ENCODE data around the gene MED14. TPM values are rescaled to one million over a fixed set of nuclear protein-coding genes. Genes with fewer than 3 reads are reported as not detected.

Gene MED14
- total RNA-seq, 2 donors from 2014 or later, result 16.1 to 22.1 TPM

DNA sequence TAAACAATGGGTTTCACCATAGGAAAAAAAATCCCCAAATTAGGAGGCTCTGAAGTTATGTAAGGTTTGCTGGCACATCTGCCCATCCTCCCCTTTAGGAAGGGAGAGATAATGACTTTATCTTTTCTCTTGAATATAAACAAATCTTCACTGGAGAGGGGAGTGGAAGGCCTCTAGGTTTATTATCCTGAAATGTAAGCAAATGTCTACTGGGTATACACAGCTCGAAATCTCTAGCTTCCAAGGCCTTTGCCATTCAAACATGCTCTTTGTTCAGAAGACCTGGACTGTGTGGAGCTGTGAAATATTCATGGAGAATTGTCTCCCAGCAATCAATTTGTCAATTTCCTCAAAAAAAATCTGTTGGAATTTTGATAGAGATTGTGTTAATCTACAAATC is 21.7 kb upstream of the MED14 start:
- Histone ChIP-seq H3K27ac (no peak overlapping the region), H3K27me3 (no peaks in the 10 kb centered on the region), H3K9me3 (peaks cover 0 to 11% of the 10 kb centered on the region in 2 donors), H3K36me3 (no peaks in the 10 kb centered on the region), H3K4me1 (peaks cover 0 to 16% of the 10 kb centered on the region in 2 donors), H3K4me3 (no peak overlapping the region)
- no peak for TF ChIP-seq CTCF (IDR thresholded peaks at IDR 0.05)
- no peak for DNase-seq (ENCODE audit: low spot score)

- Histone ChIP-seq H3K27ac (peak overlapping the region; percentile 56 to 81), H3K27me3 (no peaks in the 10 kb centered on the region), H3K4me1 (peaks cover 0 to 16% of the 10 kb centered on the region in 2 donors), H3K4me3 (no peak overlapping the region), H3K36me3 (no peaks in the 10 kb centered on the region), H3K9me3 (peaks cover 0 to 15% of the 10 kb centered on the region in 2 donors)
- TF ChIP-seq CTCF (IDR thresholded peaks at IDR 0.05), result no peak
- DNase-seq (ENCODE audit: low spot score), result no peak
Observed at GRCh38 chrX:40755291-40756249, 20.2 kb upstream of the MED14 start.

GRCh38 chrX:40749681-40750494 is 14.5 kb upstream of the MED14 start:
- Histone ChIP-seq H3K27ac (peak overlapping the region in 1 of 2 donors; percentile 42), H3K4me3 (no peak overlapping the region), H3K9me3 (peaks cover 0 to 15% of the 10 kb centered on the region in 2 donors), H3K4me1 (peaks cover 0 to 3% of the 10 kb centered on the region in 2 donors), H3K27me3 (no peaks in the 10 kb centered on the region), H3K36me3 (no peaks in the 10 kb centered on the region)
- no peak for DNase-seq (ENCODE audit: low spot score)
- no peak for TF ChIP-seq CTCF (IDR thresholded peaks at IDR 0.05)

GRCh38 chrX:40748977-40749376 is 13.6 kb upstream of the MED14 start:
- Histone ChIP-seq H3K4me1 (no peaks in the 10 kb centered on the region), H3K27me3 (no peaks in the 10 kb centered on the region), H3K36me3 (no peaks in the 10 kb centered on the region), H3K9me3 (peaks cover 0 to 15% of the 10 kb centered on the region in 2 donors), H3K4me3 (no peak overlapping the region), H3K27ac (no peak overlapping the region)
- TF ChIP-seq CTCF (IDR thresholded peaks at IDR 0.05), result no peak
- no peak for DNase-seq (ENCODE audit: low spot score)

DNA sequence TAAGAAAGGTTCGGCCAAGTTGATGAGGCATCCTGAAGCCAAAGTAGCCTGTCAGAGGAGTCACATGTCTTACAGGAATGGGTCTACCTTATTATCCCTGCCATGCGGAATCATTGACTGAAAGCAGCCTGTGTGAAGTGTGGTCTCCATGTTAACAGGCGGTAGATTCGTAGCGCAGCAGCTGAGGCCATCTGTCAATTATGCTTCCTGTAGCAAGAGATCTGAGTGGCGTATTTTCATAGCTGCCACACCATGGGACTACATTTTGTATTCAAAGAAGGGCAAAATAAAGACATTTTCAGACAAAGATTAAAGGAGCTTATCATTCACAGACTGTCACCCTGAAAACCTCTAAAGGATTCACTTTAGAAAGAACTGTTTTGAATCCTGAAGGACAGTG is 11.2 kb upstream of the MED14 start:
- Histone ChIP-seq H3K27ac (no peak overlapping the region), H3K36me3 (no peaks in the 10 kb centered on the region), H3K4me1 (no peaks in the 10 kb centered on the region), H3K4me3 (no peak overlapping the region), H3K9me3 (no peaks in the 10 kb centered on the region), H3K27me3 (no peaks in the 10 kb centered on the region)
- TF ChIP-seq CTCF (IDR thresholded peaks at IDR 0.05), result no peak
- DNase-seq (ENCODE audit: low spot score), result no peak
